Heart right ventricle (tissue), 16 donors: Measurements from ENCODE around the gene RBBP8NL. TPM values are rescaled to one million over a fixed set of nuclear protein-coding genes. Genes with fewer than 3 reads are reported as not detected.

Experiments
- ATAC-seq, 8 donors: fragments of 200-7000 bp; cut with Tn5 transposase; one replicate each; pipeline ENCODE4 v1.9.1; 2020; ENCODE audit warnings: mild to moderate bottlenecking in 8 of 8, moderate library complexity in 8 of 8, moderate number of reproducible peaks in 1 of 8
- DNase-seq, 2 donors: peaks; one replicate each; pipeline ENCODE4 v3.0.0-alpha.2; 2020
- H3K27ac ChIP-seq, 10 donors: fragments of 200-600 bp; sonication (generic) in 2 of 10; one replicate each; pipeline versions ENCODE4 v1.5.0 to v1.8.0; 2020 to 2022; ENCODE audit warnings: mild to moderate bottlenecking in 3 of 10
- H3K27me3 ChIP-seq, 7 donors: fragments of 200-600 bp; one replicate each; pipeline ENCODE4 v1.8.0; 2021 to 2022; ENCODE audit warnings: mild to moderate bottlenecking in 2 of 7
- H3K36me3 ChIP-seq, 9 donors: fragments of 200-600 bp; sonication (generic) in 1 of 9; one replicate each; pipeline versions ENCODE4 v1.5.0 to v1.8.0; 2020 to 2022; ENCODE audit warnings: mild to moderate bottlenecking in 2 of 9
- H3K4me1 ChIP-seq, 9 donors: fragments of 200-600 bp; sonication (generic) in 1 of 9; one replicate each; pipeline versions ENCODE4 v1.5.0 to v1.8.0; 2020 to 2022; ENCODE audit warnings: mild to moderate bottlenecking in 4 of 9
- H3K4me3 ChIP-seq, 10 donors: fragments of 200-600 bp; sonication (generic) in 2 of 10; one replicate each; pipeline versions ENCODE4 v1.5.0 to v1.8.0; 2020 to 2022; ENCODE audit warnings: mild to moderate bottlenecking in 7 of 10, moderate library complexity in 2 of 10
- H3K9me3 ChIP-seq, 11 donors: fragments of 200-600 bp in 10 of 11; sonication (generic) in 2 of 11; one replicate each; pipeline versions ENCODE4 v1.5.0 to v1.8.0; 2013 to 2022; ENCODE audit warnings: mild to moderate bottlenecking in 2 of 11, control low read depth in 1 of 11, moderate library complexity in 1 of 11
- WGBS, 2 donors: extraction: QIAGEN DNeasy Blood & Tissue Kit; methylation state at CpG; one replicate each; pipeline ENCODE4 v1.1.7; 2013; ENCODE audit warnings: inconsistent platforms in 1 of 2; 5-methylcytosine and 5-hydroxymethylcytosine counted together
- intact Hi-C, 10 donors: fragments of 100-400 bp; cut with DNase I; formaldehyde crosslinking; loops; one replicate each; pipeline versions ENCODE4 v1.11.1 to v1.14.2; 2022
- long read RNA-seq, 3 donors: library from polyadenylated mRNA; unstranded; transcript quantifications; one replicate each; pipeline ENCODE4 v2.0.0, GENCODE V29; 2020 to 2021
- polyA plus RNA-seq, 2 donors: library from polyadenylated mRNA; stranded (reverse); fragments of 200-250 nt; gene quantifications; one replicate each; pipeline ENCODE4 v1.2.3, GENCODE V29; 2013
- total RNA-seq, 10 donors: library from RNA; stranded (reverse); fragmentation: NEBNext Ultra II Directional in 3 of 10; extraction: Animal tissue kit (Norgen Biotek cat#: 25700) in 3 of 10; gene quantifications; one replicate each; pipeline versions ENCODE4 v1.2.1 to v1.2.4, GENCODE V29; 2021 to 2023
- TF ChIP-seq, protein P1 (sequence below), 9 donors: fragments of 200-600 bp; sonication (generic) in 2 of 9; IDR thresholded peaks; one replicate each; pipeline versions ENCODE4 v1.5.0 to v1.8.0; 2021 to 2022; ENCODE audit warnings: antibody characterized with exemption in 9 of 9, mild to moderate bottlenecking in 5 of 9, moderate library complexity in 1 of 9
- donor health status: Arrhythmogenic right ventricular cardiomyopathy.
- donor health status: ischemic (EF 13 %, LVEDD 7.1; RV severe dilation, severe dysfunction).
- donor health status: healthy with polysubstance abuse.
- donor health status: DM: no; HTN: yes; CAD: no.
- donor health status: DM: no; HTN: no; CAD: no.
- donor health status: ischemic (EF 25% LVEDD 6.9; RV normal size, moderate dysfunction).
- donor health status: ischemic (EF 25% LVEDD 5.7; RV mildly dilated, moderate dysfunction).
- donor health status: healthy.
- donor health status: DM: yes; HTN: yes; CAD: no.
- donor health status: Ischemic cardiomyopathy.
- donor health status: ischemic (EF 35%, LVEDD 5.7; RV mildly dilated, moderate dysfunction).
- donor health status: nonischemic (EF 11% LVEDD 7.7; RV severe dilation, severe dysfunction).
- donor health status: DM: yes; HTN: yes; CAD: no.
- donor health status: PGD.
- donor health status: ischemic (EF 29% LVEDD 5.4; RV normal size, mild dysfunction).
- donor health status: nonischemic (EF 23%, LVEDD 6.1; RV moderate dilation, normal function).

RBBP8NL gene, protein sequence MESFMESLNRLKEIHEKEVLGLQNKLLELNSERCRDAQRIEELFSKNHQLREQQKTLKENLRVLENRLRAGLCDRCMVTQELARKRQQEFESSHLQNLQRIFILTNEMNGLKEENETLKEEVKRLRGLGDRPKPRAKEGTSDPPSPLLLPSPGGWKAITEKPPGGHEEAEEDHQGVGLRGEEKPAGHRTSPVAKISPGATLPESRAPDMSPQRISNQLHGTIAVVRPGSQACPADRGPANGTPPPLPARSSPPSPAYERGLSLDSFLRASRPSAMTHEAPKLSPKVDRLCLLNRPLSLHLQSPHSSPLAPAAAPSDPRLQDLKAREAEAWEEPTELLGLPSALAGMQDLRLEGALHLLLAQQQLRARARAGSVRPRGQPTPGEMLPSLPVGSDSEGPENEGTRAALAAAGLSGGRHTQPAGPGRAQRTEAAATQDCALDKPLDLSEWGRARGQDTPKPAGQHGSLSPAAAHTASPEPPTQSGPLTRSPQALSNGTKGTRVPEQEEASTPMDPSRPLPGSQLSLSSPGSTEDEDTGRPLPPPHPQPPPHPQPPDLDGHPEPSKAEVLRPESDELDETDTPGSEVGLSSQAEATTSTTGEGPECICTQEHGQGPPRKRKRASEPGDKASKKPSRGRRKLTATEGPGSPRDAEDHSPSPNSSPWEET
- total RNA-seq (not detected), polyA plus RNA-seq (not detected)
- long read RNA-seq, donor 1, result 0 reads
- long read RNA-seq, donor 2, result 0 reads
- long read RNA-seq, donor 3, result 0 reads

DNA sequence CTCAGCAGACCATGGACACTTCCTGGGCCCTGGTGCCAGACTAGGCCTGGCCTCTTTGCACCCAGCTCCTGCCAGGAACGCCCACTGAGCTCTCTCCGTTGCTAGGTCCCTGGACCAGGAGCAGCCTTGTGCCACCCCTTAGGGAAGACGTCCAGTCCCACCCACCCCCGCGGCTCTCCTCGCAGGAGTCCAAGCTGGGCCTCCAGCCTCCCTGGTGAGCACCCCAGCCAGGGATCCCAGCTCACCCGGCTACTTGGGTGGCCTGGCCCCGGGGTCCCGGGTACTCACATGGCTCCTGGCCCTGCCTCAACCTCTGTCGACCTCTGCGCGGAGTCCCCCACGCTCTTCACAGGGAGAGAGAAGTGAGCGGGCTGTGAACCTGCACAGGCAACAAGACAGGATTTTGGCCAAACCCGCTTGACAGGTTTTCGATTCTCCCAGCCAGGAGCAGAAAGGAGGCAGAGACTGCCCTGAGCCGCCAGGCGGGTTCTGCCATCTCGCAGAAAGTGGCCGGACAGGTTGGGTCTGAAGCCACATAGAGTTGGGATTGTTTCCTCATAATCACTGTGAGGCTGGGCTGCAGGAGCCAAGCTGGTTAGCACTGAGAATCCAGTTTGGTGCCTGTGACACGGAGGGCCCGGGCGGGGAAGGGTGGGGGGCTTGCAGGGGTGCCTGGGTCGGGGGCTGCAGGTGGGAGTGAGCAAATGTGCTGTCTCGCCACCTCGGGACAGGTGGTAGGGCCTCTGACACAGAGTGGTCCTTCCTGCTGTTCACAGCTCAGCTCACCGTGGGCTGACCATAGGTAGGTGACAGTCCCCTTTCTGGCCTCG is at the start of gene RBBP8NL:
TSS of gene RBBP8NL (minus strand) at position 368 of the 830 bp plus-strand sequence. CDS start 7,892 bp downstream, outside the sequence.
- Histone ChIP-seq H3K27ac (no peak within 1 kb of the TSS), H3K27me3 (peaks cover 0 to 41% (median 18%) of the 10 kb centered on the region in 7 donors), H3K4me3 (no peak within 1 kb of the TSS), H3K9me3 (no peaks in the 10 kb centered on the region), H3K4me1 (no peaks in the 10 kb centered on the region), H3K36me3 (no peaks in the 10 kb centered on the region)
- TF ChIP-seq, protein P1, sequence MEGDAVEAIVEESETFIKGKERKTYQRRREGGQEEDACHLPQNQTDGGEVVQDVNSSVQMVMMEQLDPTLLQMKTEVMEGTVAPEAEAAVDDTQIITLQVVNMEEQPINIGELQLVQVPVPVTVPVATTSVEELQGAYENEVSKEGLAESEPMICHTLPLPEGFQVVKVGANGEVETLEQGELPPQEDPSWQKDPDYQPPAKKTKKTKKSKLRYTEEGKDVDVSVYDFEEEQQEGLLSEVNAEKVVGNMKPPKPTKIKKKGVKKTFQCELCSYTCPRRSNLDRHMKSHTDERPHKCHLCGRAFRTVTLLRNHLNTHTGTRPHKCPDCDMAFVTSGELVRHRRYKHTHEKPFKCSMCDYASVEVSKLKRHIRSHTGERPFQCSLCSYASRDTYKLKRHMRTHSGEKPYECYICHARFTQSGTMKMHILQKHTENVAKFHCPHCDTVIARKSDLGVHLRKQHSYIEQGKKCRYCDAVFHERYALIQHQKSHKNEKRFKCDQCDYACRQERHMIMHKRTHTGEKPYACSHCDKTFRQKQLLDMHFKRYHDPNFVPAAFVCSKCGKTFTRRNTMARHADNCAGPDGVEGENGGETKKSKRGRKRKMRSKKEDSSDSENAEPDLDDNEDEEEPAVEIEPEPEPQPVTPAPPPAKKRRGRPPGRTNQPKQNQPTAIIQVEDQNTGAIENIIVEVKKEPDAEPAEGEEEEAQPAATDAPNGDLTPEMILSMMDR (IDR thresholded peaks at IDR 0.05), result no peak
- intact Hi-C loops, result loop anchor here in 2 of 10 donors (10.0 kb wide), 2 partner anchors 57 to 147 kb away; no protein-coding TSS in a partner anchor
- 77% methylated on average over 28 of the region's 28 CpGs for WGBS, 2 donors
- no peak for ATAC-seq
- DNase-seq, result no peak

DNA sequence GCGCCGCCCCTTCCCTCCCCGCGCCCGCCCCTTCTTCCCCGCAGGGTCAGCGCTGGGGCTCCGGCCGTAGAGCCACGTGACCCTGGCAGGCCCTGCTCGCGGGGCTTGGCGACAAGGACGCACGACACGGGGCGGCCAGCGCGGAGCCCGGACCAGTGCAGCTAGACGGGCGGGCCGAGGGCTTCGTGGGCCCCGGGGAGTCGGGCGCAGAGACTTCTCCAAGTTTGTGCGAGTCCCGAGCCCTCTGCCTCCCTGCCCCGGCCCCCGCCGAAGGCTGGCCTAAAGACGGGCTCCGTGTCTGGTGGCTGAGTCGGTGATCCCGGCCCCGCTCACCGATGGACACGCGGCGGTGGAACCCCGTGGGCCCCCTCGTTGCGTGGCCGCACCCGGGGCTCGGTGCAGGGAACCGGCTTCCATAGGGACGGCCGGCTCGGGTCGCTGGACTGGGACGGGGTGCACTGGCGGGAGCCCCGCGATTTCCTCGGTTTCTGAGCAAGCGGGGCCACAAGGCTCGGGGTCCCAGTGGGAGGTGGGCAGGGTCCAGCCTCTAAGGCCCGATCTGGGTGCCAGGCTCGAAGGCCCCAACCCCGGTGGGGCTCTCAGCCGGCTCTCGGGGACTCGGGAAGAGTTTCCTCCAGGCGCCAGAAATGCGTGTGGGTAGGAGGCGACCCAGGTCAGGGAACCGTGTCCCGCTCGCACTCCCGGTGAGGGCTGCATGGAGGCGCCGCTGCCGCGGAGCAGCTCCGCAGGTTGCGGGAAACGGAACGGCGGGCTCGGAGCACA is 48.9 kb upstream of the RBBP8NL start:
- H3K9me3 ChIP-seq, result no peaks in the 10 kb centered on the region
- peak overlapping the region in 2 of 10 donors; percentile 14 to 41 for H3K27ac ChIP-seq
- peak overlapping the region; percentile 9 to 59 (median 46) for H3K4me3 ChIP-seq
- H3K4me1 ChIP-seq, result peaks cover 0 to 20% (median 12%) of the 10 kb centered on the region in 9 donors
- H3K36me3 ChIP-seq, result no peaks in the 10 kb centered on the region
- TF ChIP-seq, protein P1 (IDR thresholded peaks at IDR 0.05), result no peak
- peak in 7 of 8 donors; percentile 26 to 82 (median 60) for ATAC-seq
- DNase-seq, result peak in 1 of 2 donors; percentile 61
- WGBS, 2 donors, result 5 to 6% methylated on average over 72 to 78 of the region's 82 CpGs
- intact Hi-C loops, result no loop called here
- H3K27me3 ChIP-seq, result peaks cover 33 to 92% (median 75%) of the 10 kb centered on the region in 7 donors

DNA sequence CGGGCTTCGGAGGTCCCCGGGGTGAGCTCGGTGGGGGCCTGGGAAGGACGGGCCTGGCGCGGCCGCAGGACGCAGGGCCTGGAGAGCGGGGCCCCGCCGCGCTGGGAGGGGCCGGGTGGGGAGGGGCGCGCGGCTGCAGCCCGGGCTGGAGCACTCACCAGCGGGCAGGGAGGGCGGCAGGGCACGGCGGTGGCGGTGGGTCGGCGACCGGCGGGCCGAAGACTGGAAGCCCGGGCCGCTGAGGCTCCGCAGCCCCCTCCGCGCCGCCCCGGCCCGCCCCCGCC is 48.4 kb upstream of the RBBP8NL start, which contains the start of gene GATA5:
TSS of gene GATA5 (minus strand) at position 224 of the 284 bp plus-strand sequence. CDS start 474 bp downstream, outside the sequence.
- TF ChIP-seq, protein P1 (IDR thresholded peaks at IDR 0.05), result no peak
- H3K27ac ChIP-seq, result peak within 1 kb of the TSS in 2 of 10 donors; percentile 14 to 41
- H3K4me3 ChIP-seq, result peak within 1 kb of the TSS; percentile 9 to 59 (median 46)
- H3K4me1 ChIP-seq, result peaks cover 0 to 20% (median 12%) of the 10 kb centered on the region in 9 donors
- 0% methylated on average over 8 to 35 of the region's 37 CpGs for WGBS, 2 donors
- H3K36me3 ChIP-seq, result no peaks in the 10 kb centered on the region
- ATAC-seq (peak in 2 of 8 donors; percentile 29 to 39), DNase-seq (no peak)
- H3K27me3 ChIP-seq, result peaks cover 33 to 92% (median 70%) of the 10 kb centered on the region in 7 donors
- intact Hi-C loops, result no loop called here
- no peaks in the 10 kb centered on the region for H3K9me3 ChIP-seq
